ENCODE measurements around the gene UBE2L3.
"Not testable (repeated sequence)": the region's sequence is repeated elsewhere in the genome, so short reads cannot be mapped to it uniquely, and the experiment has no call there.

The UBE2L3 gene

GRCh38 chr22:21573293-21573734, 5.8 kb downstream of the UBE2L3 start:
- no peak for DNase-seq

- DNase-seq: no peak
Observed at GRCh38 chr22:21573750-21574494, 6.4 kb downstream of the UBE2L3 start.

- no peak for DNase-seq
Observed at GRCh38 chr22:21579474-21579851, 11.9 kb downstream of the UBE2L3 start.

GRCh38 chr22:21580623-21581007, 13.1 kb downstream of the UBE2L3 start:
- not testable (repeated sequence) for DNase-seq

- DNase-seq: not testable (repeated sequence)
Observed at GRCh38 chr22:21581009-21581713, 13.6 kb downstream of the UBE2L3 start.

GRCh38 chr22:21582801-21583740, 15.6 kb downstream of the UBE2L3 start:
- no peak for DNase-seq

GRCh38 chr22:21585389-21585788, 17.9 kb downstream of the UBE2L3 start:
- DNase-seq: no peak

GRCh38 chr22:21587803-21588611, 20.5 kb downstream of the UBE2L3 start:
- no peak for DNase-seq

GRCh38 chr22:21589396-21589795, 21.9 kb downstream of the UBE2L3 start:
- no peak for DNase-seq

- no peak for DNase-seq
Observed at GRCh38 chr22:21590809-21591641, 23.5 kb downstream of the UBE2L3 start.

GRCh38 chr22:21591695-21592094, 24.2 kb downstream of the UBE2L3 start:
- no peak for DNase-seq

- no peak for DNase-seq
Observed at GRCh38 chr22:21592422-21592821, 24.9 kb downstream of the UBE2L3 start.

GRCh38 chr22:21593406-21594232, 26.1 kb downstream of the UBE2L3 start:
- DNase-seq: no peak

GRCh38 chr22:21594865-21595452, 27.4 kb downstream of the UBE2L3 start:
- DNase-seq: no peak

- not testable (repeated sequence) for DNase-seq
Observed at GRCh38 chr22:21596356-21597135, 29.0 kb downstream of the UBE2L3 start.

GRCh38 chr22:21598302-21598701, 30.8 kb downstream of the UBE2L3 start:
- DNase-seq: no peak

- no peak for DNase-seq
Observed at GRCh38 chr22:21599053-21599893, 31.8 kb downstream of the UBE2L3 start.

- DNase-seq: no peak
Observed at GRCh38 chr22:21602579-21602978, 35.1 kb downstream of the UBE2L3 start.
